Hepatocyte (in vitro differentiated cells): Measurements from ENCODE around the gene ADGRL3. TPM values are rescaled to one million over a fixed set of nuclear protein-coding genes. Genes with fewer than 3 reads are reported as not detected.

ENCODE experiments used
- DNase-seq: peaks from one replicate; pipeline ENCODE4 v3.0.0-alpha.2; 2016; ENCODE audit warnings: low spot score
- H2AFZ ChIP-seq: fragments of 200-600 bp; sonication (generic); 2 replicates; pipeline ENCODE4 v1.6.0; 2016; ENCODE audit warnings: antibody characterized with exemption, mild to moderate bottlenecking
- H3K27ac ChIP-seq: fragments of 200-600 bp; sonication (generic); 2 replicates; pipeline ENCODE4 v1.5.1; 2016; ENCODE audit warnings: mild to moderate bottlenecking
- H3K27me3 ChIP-seq: fragments of 200-600 bp; sonication (generic); 2 replicates; pipeline ENCODE4 v1.6.1; 2016
- H3K36me3 ChIP-seq: fragments of 200-600 bp; sonication (generic); replicated peaks from 2 replicates; pipeline ENCODE4 v1.5.1; 2016; ENCODE audit warnings: low read depth; ENCODE audit not compliant: insufficient read depth
- H3K4me1 ChIP-seq: fragments of 200-600 bp; sonication (generic); 2 replicates; pipeline ENCODE4 v1.5.1; 2016; ENCODE audit warnings: mild to moderate bottlenecking, moderate library complexity; ENCODE audit not compliant: insufficient read depth
- H3K4me2 ChIP-seq: fragments of 200-600 bp; sonication (generic); 2 replicates; pipeline ENCODE4 v1.6.0; 2016
- H3K4me3 ChIP-seq: fragments of 200-600 bp; sonication (generic); 2 replicates; pipeline ENCODE4 v1.5.1; 2016; ENCODE audit warnings: mild to moderate bottlenecking
- H3K79me2 ChIP-seq: fragments of 200-600 bp; sonication (generic); 2 replicates; pipeline ENCODE4 v1.6.0; 2017; ENCODE audit warnings: mild to moderate bottlenecking
- H3K9me2 ChIP-seq: fragments of 200-600 bp; sonication (generic); replicated peaks from 2 replicates; pipeline ENCODE4 v1.6.0; 2017; ENCODE audit warnings: mild to moderate bottlenecking; ENCODE audit not compliant: insufficient read depth
- H3K9me3 ChIP-seq: fragments of 200-600 bp; sonication (generic); 2 replicates; pipeline ENCODE4 v1.5.1; 2016; ENCODE audit warnings: low read depth, mild to moderate bottlenecking
- H4K20me1 ChIP-seq: fragments of 200-600 bp; sonication (generic); 2 replicates; pipeline ENCODE4 v1.6.0; 2016; ENCODE audit warnings: mild to moderate bottlenecking; ENCODE audit not compliant: insufficient read depth, poor library complexity, severe bottlenecking
- CTCF ChIP-seq: fragments of 200-600 bp; sonication (generic); IDR thresholded peaks from 2 replicates; pipeline ENCODE4 v1.5.1; 2016; ENCODE audit warnings: antibody characterized with exemption, mild to moderate bottlenecking; ENCODE audit not compliant: poor library complexity
- EZH2 ChIP-seq: fragments of 200-600 bp; sonication (generic); IDR thresholded peaks from 2 replicates; pipeline ENCODE4 v1.6.1; 2016; ENCODE audit warnings: antibody characterized with exemption, mild to moderate bottlenecking, borderline replicate concordance
- EZH2phosphoT487 ChIP-seq: fragments of 200-600 bp; sonication (generic); IDR thresholded peaks from one replicate; pipeline ENCODE4 v1.6.1; 2018; ENCODE audit warnings: antibody characterized with exemption, mild to moderate bottlenecking, low read depth, moderate library complexity; ENCODE audit not compliant: unreplicated experiment, severe bottlenecking
- WGBS: methylation state at CpG from one replicate; pipeline ENCODE4 v1.1.6; 2016; ENCODE audit warnings: low lambda C conversion rate; ENCODE audit errors: missing lambda C conversion rate; 5-methylcytosine and 5-hydroxymethylcytosine counted together
- polyA plus RNA-seq: library from polyadenylated mRNA; unstranded; fragments of >200 nt; fragmentation: Nextera tagmentation; extraction: Ambion mirVana; gene quantifications from 2 replicates; pipeline ENCODE4 v1.2.1, GENCODE V29; 2016
- total RNA-seq: library from RNA; depleted of rRNA; stranded (reverse); fragments of >200 nt; gene quantifications from 2 replicates; pipeline ENCODE4 v1.2.3, GENCODE V29; 2014

ADGRL3 gene
- total and polyA plus RNA-seq, 2 experiments from 2014 or later = 4.4 to 21.2 TPM

DNA sequence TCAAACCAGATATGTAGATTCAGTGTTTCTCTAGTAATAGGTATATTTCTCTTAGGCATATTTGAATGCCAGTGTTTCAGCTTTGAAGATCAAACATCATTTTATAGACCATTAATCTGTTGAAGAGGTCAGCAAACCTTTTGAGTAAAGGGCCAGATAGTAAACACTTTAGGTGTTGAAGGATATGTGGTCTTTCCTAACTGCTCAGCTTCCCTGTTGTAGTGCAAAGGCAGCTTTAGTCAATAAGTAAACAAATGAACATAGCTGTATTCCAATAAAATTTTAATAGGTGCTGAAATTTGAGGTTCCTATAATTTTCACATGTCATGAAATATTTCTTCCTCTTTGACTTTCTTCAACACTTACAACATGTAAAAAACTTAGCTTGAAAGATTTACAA is 201.6 kb downstream of the ADGRL3 start:
- H3K36me3 ChIP-seq = no peaks in the 10 kb centered on the region
- no peaks in the 10 kb centered on the region for H3K9me2 ChIP-seq
- no peaks in the 10 kb centered on the region for H3K27me3 ChIP-seq
- no peaks in the 10 kb centered on the region for H4K20me1 ChIP-seq
- DNase-seq = no peak
- H3K4me2 ChIP-seq = no peak overlapping the region
- TF ChIP-seq EZH2 (no peak), EZH2phosphoT487 (no peak), CTCF (no peak)
- no peak overlapping the region for H2AFZ ChIP-seq
- no peak overlapping the region for H3K4me3 ChIP-seq
- no peaks in the 10 kb centered on the region for H3K4me1 ChIP-seq
- no peaks in the 10 kb centered on the region for H3K79me2 ChIP-seq
- H3K9me3 ChIP-seq = no peaks in the 10 kb centered on the region
- H3K27ac ChIP-seq = no peak overlapping the region

- Histone ChIP-seq H3K27me3 (no peaks in the 10 kb centered on the region), H3K4me2 (no peak overlapping the region), H3K36me3 (no peaks in the 10 kb centered on the region), H3K4me1 (no peaks in the 10 kb centered on the region), H3K79me2 (no peaks in the 10 kb centered on the region), H3K27ac (no peak overlapping the region), H3K4me3 (no peak overlapping the region), H3K9me2 (no peaks in the 10 kb centered on the region), H2AFZ (no peak overlapping the region), H3K9me3 (no peaks in the 10 kb centered on the region), H4K20me1 (no peaks in the 10 kb centered on the region)
- 93% methylated on average over 1 of the region's 1 CpG for WGBS
- DNase-seq = no peak
- no peak for TF ChIP-seq EZH2
- no peak for TF ChIP-seq CTCF
- no peak for TF ChIP-seq EZH2phosphoT487
Observed at GRCh38 chr4:61405307-61405706, 205.2 kb downstream of the ADGRL3 start.

DNA sequence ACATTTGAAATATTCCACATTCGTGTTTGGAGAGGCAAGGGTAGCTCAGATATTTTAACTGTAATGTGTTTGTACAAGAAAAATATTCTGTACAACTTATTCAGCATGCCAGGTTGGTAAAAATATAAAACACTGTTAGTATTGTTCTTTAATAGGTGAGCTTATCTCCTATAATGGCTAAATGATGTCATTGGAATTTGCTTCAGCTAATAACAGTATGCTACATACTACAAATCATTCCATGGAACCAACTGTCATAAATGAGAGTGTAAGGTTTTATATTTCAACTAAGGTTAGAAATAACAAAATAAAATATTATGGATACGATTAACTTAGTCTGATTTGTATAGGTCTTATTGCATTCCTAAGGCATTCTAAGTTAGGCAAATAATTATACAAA is 206.6 kb downstream of the ADGRL3 start:
- Histone ChIP-seq H3K4me1 (no peaks in the 10 kb centered on the region), H3K9me2 (no peaks in the 10 kb centered on the region), H3K4me3 (no peak overlapping the region), H3K4me2 (no peak overlapping the region), H3K27ac (no peak overlapping the region), H3K79me2 (no peaks in the 10 kb centered on the region), H3K27me3 (no peaks in the 10 kb centered on the region), H3K36me3 (no peaks in the 10 kb centered on the region), H4K20me1 (no peaks in the 10 kb centered on the region), H2AFZ (no peak overlapping the region), H3K9me3 (no peaks in the 10 kb centered on the region)
- TF ChIP-seq EZH2 (no peak), CTCF (no peak), EZH2phosphoT487 (no peak)
- 91% methylated on average over 2 of the region's 2 CpGs for WGBS
- no peak for DNase-seq
